ENCODE measurements around the gene COX14.
A peak's percentile ranks its signal among the peaks of the same experiment; 100 is the strongest.
"Not testable (repeated sequence)": the region's sequence is repeated elsewhere in the genome, so short reads cannot be mapped to it uniquely, and the experiment has no call there.

The COX14 gene

DNA sequence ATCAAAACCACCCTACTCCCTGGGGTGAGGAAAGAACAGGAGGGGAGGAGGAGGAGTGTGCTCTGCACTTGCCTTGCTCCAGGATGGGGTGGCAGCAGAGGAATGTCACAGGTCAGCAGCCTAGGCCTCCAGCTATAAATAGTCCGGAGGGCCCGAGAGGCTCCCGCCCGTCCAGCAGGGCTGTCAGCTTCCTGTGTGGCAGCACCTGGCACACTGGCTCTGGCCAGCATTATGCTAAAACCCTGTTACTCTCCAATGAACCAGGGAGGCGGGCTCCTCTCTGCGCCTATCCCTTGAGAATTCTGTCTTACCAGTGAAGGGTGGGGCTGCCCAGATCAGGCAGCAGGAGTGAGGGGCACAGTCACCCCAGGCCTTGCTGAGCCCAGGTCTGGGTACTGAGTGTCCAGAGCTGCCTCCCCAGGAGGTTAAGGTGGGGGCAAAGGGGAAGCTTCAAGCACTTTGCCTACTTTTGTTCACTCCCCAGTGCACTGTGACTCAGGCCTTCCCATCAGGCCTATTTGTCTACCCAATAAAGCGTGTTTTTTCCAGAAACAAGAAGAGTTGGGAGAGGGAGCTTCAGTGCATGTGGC is 1.2 kb upstream of the COX14 start:
- DNase-seq = no peak

DNA sequence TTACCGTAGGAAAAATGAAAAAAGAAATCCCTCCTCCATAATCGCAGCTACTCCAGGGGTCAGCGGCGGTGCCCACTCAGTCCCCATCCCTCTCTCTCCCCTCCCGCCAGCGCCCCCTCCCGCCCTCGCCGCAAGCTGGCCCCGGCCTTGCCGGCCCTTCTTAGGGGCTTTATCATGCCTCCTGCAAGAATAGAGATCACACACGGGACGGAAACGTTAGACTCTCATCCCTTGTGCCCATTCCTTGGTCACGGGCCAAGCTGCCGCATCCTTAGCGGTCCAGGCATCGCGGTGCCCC is 692 bp upstream of the COX14 start:
- no peak for DNase-seq

DNA sequence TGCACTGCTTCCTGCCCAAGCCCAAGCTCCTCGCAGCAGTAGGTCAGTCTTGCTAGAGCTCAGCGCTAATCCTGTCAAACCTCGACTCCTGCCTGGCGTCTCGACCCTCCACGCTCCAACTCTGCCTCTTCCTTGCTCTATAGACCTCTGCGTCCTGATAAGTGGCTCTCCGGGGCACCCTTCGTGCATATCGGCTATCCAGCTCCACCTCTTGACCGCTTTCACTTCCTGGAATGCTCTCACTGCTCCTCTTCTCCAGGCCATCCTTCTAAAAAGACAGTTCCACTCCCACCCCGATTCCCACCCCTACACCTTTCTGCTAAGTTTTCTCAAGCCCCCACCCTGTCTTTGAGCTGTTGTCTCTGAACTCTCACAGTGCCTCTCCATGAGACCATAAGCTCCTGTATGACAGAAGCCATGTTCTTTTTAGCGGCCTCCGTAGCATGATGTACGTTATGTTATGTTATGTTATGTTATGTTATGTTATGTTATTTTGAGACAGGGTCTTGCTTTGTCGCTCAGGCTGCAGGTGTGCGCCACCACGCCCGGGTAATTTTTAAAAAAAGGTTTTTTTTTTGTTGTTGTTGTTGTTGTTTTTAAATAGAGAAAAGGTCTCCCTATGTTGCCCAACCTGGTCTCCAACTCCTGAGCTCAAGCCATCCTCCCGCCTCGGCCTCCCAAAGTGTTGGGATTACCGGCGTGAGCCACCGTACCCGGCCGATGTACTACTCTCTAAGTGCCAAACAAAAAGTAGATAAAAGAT is 601 bp downstream of the COX14 start:
- no peak for DNase-seq

DNA sequence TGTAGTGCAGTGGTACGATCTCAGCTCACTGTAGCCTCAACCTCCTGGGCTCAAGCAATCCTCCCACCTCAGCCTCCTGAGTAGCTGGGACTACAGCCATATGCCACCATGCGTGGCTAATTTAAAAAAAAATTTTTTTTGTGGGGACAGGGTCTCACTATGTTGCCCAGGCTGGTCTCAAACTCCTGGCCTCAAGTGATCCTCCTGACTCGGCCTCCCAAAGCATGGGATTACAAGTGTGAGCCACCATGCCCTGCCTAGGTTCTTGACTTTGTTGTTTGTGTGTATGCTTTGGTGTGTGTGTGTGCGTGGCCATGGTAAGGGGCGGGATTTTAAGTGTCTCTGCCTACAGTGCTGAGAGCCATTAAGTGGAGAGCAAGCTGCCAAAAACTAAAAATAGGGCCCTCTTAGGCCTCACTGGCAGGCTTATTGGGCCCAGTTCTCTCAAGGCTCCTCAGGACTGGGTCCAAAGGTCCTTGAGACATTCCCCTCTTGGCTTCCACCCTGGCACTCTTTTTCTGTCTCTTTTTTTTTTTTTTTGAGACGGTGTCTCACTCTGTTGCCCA is 5.1 kb downstream of the COX14 start:
- no peak for DNase-seq

DNA sequence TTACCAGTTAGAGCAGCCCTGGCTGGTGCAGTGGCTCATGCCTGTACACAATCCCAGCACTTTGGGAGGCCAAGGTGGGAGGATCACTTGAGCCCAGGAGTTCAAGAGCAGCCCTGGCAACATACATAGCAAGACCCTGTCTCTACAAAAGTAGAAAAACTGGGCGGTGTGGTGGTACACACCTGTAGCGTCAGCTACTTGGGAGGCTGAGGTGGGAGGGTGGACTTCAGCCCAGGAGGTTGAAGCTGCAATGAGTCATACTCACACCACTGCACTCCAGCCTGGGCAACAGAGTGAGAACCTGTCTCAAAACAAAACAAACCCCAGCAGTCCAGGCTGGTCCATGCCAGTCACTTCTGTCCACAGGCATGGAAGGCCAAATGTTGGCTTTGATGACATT is 7.4 kb downstream of the COX14 start:
- no peak for DNase-seq

DNA sequence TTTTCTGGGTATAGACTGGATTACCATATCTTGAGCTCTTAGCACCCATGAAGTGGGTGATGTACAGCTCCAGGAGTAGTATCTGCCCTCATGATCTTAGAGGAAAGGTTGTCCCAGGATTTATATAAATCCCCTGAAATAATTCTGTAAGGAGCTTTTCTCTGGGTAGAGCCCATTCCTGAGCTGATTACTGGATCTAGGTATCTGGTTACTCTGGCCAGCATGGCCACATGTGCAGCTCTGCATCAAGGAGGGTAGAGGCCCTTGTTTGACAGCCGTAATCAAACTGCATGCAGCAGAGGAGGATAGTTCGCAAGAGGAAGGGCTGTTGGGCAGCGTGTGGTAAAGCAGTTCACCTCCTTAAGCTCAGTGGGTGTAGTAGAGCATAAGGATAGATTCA is 8.5 kb downstream of the COX14 start:
- DNase-seq = no peak

DNA sequence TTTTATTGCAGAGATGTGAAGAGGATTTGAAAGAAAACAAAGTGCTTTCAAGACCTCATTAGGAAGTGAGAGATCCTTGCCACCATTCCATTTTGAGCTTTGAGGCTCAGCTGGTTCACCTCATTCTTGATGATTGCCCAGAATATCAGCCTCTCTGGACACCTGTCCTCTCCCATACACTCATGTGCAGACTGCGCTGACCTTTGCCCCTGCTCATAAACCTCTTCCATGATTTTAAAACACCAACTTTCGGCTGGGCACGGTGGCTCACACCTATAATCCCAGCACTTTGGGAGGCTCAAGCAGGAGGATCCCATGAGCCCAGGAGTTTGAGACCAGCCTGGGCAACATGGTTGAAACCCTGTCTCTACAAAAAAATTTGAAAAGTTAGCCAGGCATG is 8.9 kb downstream of the COX14 start:
- no peak for DNase-seq

DNA sequence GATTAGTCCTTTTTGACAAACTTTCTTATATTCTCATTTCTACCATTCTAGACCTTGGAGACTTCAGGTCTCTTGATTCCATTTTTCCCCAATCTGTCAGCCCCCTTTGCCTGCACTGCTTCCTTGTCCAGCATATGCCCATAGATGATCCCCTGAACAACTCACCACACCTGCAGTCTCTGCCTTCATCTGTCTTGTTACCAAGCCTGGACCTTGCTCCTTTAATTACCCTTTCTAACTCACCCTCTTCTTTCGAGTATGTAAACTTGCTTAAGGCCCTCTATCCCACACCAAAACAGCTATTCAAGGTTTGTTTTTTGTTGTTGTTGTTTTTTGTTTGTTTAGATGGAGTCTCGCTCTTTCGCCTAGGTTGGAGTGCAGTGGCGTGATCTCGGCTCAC is 9.6 kb downstream of the COX14 start:
- no peak for DNase-seq

DNA sequence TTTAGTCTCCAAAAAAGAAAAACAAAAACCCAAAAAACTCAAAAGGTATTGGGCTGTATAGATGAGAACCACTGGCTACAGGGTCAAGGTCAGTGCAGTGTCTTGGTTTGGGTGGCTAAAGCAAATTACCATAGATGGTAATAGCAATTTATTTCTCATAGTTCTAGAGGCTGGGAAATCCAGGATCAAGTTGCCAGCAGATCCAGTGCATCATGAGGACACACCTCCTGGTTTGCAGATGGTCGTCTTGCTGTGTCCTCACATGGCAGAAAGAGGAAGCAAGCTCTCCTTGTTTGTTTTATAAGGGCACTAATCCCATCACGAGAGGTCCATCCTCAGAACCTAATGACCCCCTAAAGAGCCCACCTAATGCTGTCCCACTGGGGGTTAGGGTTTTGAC is 11.2 kb downstream of the COX14 start:
- DNase-seq = no peak

DNA sequence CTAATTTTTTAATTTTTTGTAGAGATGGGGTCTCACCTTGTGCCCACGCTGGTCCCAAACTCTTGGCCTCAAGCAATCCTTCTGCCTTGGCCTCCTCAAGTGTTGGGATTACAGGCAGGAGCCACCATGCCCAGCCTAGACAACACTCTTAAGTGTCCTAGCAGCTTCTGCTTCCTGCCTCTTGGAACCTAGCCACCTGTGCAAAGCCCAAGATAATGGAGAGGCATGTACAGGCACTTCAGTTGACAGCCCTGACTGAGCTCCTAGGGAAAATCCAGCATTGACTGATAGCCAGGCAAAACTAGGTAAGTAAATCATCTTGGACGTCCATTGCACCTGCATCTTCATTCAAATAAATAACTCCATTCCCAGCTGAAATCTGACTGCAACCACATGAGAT is 15.5 kb downstream of the COX14 start:
- peak; percentile 4 for DNase-seq

DNA sequence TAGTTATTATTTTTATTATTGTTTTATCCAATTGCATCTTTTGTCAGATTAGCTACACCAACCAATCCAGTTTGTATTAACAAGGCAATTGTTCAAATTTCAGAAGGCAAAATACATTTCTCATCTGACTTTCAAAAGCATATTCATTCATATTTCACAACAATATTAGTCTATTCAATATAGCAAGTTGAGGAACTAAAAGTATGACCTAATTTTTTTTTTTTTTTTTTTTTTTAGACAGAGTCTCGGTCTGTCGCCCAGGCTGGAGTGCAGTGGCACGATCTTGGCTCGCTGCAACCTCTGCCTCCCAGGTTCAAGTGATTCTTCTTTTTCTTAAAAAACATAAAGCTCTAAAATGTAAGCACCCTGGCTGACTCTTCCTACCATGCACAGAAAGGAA is 17.3 kb downstream of the COX14 start:
- DNase-seq = no peak

DNA sequence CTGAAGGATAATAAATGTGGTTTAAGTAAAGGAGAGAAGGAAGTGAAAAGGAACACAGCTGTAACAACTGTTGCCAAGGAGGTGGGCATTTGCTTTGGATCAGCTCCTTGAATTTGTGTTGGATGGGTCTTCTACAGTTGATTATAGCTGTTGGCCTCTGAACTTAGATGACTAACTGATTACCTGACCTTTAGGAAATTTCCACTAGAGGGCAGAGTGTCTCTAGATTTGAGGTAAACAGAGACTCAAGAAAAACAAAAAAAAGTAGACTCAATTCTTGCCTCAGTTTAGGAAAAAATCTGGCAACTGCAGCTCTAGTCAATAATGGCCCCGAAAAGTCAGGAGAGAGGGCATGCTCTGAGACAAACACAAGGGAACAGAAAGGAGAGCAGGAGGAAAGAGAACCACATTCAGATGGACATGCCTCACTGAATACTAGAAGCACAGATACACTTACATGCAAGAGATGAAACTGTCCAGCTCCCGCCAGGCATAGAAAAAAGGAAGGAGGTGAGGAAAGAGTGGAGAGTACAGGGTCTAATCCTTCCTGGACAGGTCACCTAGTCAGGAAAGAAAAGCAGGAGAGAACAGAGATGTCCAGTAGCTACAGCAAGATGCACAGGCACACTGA is 20.6 kb downstream of the COX14 start:
- no peak for DNase-seq

DNA sequence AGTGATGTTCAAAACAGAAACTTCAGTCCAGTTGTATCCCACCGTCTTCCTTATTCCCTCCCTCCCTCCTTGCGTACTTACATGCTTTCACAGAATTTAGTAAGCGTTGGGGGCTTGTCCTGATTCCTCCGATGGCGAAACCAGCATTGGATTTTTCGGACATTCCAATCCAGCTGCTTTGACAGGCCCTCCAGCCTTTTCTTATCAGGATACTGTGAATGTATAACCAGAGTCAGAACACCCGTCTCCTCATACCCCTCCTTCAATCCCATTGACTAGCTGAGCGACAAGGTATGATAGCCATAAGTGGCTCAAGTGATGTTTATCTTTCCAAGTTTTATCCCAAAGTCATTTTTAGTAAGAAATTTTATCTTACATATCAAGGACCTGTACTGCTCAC is 31.0 kb downstream of the COX14 start:
- DNase-seq = no peak

DNA sequence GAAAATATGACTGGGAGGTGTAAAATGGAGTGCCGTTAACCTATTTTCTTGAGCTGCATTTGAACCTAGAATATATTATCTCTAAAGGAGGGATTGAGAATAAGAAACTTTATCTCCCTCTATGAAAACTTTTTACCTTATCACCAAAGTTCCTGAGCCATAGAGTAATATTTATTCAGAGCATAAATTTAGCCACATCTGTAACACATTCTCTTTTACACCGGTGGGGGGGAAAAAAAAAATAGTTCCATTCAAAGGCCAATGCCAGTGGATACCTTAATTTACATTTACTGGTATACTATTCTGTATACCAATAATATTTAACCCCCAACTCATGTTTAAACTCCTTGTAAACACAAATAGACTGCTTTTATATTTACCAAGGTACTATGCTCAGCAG is 33.4 kb downstream of the COX14 start:
- DNase-seq = no peak

DNA sequence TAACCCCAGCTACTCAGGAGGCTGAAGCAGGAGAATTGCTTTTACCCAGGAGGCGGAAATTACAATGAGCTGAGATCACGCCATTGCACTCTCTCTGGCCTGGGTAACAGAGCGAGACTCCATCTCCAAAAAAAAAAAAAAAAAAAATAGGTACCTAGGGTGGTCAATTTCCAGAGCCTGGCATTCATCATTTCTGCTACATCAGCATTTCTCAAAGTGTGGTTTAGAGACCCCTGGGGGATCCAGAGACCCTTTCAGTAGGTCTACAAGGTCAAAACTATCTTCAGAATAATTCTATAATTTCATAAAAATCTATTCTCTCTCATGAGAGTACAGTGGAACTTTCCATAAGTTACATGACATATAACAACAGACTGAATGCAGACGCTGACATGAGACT is 35.2 kb downstream of the COX14 start:
- no peak for DNase-seq

DNA sequence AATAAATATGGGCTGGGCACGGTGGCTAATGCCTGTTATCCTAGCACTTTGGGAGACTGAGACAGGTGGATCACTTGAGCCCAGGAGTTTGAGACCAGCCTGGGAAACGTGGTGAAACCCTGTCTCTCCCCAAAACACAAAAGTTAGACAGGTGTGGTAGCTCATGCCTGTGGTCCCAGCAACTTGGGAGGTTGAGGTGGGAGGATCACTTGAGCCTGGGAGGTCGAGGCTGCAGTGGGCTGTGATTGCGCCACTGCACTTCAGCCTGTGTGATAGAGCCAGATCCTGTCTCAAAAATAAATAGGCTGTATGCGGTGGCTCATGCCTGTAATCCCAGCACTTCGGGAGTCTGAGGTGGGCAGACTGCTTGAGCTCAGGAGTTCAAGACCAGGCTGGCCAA is 36.0 kb downstream of the COX14 start:
- DNase-seq = not testable (repeated sequence)

DNA sequence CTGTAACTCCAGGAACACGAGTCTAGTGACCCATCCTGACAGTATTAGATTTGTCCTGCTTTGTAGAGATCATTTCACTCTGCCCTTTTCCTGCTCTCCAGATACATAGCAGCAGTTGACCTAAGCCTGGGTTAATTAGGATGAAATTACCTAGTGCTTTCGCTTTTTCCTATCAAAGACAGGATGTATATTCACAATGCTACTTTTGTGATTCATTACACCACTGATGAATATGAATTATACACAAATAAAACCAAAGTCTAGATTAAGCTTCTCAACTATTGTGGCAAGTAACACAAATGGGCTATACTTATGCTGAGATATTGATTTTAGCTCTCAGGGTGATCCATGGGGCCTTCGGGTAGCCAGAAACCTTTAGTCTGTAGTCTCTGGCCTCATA is 37.3 kb downstream of the COX14 start:
- no peak for DNase-seq

DNA sequence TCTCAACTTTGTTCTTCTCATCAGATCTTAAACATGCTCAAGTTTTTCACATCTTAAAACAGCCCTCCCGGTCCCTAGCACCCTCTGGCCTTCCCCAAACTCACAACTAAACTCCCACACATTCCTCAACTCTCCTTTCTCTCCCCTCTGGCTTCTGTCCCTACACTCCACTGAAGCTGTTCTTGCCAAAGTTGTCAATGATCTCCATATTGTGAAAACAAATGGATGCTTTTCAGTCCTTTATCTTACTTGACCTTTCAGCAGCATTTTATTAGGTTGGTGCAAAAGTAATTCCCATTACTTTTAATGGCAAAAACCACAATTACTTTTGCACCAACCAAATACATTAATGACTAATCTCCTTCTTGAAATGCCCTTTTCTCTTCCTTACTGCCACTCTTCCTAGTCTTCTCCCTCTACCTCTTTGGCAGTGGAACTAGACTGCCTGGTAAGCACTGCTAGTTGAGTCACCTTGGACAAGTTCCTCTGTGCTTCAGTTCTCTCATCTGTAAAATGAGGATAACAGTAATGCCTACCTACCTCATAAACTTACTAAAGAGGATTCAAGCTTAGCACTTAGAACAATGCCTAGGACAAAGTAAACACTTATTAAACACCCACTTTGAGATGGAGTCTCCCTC is 39.1 kb downstream of the COX14 start:
- DNase-seq = no peak

DNA sequence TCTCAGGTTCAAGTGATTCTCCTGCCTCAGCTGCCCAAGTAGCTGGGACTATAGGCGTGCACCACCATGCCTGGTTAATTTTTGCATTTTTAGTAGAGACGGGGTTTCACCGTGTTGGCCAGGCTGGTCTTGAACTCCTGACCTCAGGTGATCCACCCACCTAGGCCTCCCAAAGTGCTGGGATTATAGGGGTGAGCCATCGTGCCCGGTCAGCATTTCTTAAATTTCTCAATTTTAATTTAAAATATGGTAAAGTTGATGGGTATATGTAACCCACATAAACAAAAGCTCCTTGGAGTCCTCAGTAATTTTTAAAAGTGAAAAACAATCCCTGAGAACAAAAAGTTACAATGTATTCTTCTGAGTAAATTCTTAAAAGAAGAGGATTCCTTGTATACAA is 42.9 kb downstream of the COX14 start:
- DNase-seq = not testable (repeated sequence)

DNA sequence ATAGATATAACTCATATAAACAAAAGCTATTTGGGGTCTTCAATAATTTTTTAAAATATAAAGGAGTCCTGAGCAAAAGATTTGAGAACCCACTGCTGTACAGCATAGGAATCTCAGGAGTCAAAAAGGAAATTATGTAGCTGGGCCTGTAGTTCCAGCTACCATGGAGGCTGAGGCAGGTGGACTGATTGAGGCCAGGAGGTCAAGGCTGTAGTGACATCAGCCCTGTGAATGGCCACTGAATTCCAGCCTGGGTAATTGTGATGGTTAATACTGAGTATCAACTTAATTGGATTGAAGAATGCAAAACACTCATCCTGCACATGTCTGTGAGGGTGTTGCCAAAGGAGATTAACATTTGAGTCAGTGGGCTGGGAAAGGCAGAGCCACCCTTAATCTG is 44.6 kb downstream of the COX14 start:
- DNase-seq = no peak

DNA sequence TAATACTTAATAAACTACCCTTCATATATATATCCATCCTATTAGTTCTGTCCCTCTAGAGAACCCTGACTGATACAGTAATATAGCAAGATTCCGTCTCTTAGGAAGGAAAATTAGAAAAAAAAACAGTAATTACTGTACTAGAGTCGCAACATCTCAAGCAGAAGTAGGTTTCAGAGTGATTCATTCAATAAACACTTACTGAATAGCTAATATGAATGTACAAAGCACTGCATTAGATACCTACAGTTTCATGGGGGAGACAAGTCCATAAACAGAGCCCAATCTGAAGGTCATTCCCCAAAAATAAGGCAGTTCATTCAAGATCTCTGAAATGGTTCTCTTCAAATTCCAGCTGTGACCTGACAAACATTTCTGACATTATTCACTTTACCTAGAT is 45.2 kb downstream of the COX14 start:
- no peak for DNase-seq

DNA sequence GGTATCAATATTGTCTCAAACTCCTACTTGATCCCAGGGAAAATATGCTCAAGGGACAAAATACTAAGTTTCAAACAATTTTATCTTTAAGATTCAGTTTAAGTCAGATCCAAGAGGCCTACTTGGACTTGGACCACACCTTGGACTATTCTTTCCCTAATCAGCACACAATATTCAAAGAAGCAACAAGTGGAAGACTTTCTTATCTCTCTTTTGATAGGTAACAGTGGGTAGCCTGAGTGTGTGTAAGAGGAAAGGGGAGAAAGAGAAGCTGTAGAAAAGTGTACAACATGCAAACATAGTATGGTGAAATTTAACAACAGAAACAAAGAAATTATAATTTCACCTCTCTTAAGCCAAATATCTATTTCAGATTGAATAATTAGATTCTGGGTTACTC is 48.6 kb downstream of the COX14 start:
- DNase-seq = no peak

DNA sequence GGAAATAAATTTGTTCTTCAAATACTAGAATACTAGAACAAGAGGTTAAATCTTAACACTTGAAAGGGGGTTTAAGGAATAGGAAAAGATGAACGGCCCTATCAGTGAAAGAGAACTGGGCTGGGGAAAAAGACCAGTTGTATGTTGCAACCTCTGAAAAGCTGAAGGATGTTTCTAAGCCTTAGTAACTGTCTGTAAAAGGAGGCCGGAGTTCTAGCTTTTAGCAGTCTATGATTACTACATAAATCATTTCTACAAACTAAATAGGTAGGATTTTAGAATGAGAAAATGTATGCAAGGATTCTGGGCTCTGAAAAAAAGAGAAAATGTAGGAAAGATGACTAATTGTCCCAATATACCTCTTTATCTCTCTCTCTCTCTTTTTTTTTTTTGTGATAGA is 50.2 kb downstream of the COX14 start:
- DNase-seq = no peak

DNA sequence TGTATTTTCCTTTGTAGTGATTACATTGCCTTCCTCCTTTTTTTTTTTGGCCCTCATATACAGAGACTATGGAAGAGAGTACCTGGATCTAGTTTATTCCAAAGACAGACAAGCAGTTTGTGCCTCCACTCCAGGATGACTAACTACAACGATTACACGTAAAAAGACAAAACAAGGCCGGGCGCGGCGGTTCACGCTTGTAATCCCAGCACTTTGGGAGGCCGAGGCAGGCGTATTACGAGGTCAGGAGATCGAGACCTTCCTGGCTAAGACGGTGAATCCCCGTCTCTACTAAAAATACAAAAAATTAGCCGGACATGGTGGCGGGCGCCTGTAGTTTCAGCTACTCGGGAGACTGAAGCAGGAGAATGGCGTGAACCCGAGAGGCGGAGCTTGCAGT is 52.9 kb downstream of the COX14 start:
- DNase-seq = no peak
